Stimulated activated naive B cell treated with anti-CD40 and anti-IgM and Interleukin-4, amounts not matched to agents 10 μg/mL and 1 μg/mL and 100 μg/mL, for 72 hours (primary cell): ENCODE data around the gene FYN.
A peak's percentile ranks its signal among the peaks of the same experiment; 100 is the strongest.

Experiments
- ATAC-seq, 2 donors: fragments of 150-1000 bp; cut with Tn5 transposase; replicated peaks; 2 replicates each; pipeline ENCODE4 v1.10.0; 2021; ENCODE audit warnings: moderate library complexity in 1 of 2
- DNase-seq: peaks from one replicate; pipeline ENCODE4 v3.0.0; 2021
- H3K27ac Mint-ChIP-seq: one replicate; pipeline ENCODE4 v1.8.0; 2022; ENCODE audit warnings: mild to moderate bottlenecking, mixed read lengths
- H3K27me3 Mint-ChIP-seq, 2 donors: one replicate each; pipeline ENCODE4 v1.8.0; 2022; ENCODE audit warnings: mixed read lengths in 2 of 2
- H3K36me3 Mint-ChIP-seq, 2 donors: one replicate each; pipeline ENCODE4 v1.8.0; 2022; ENCODE audit warnings: mixed read lengths in 2 of 2, mild to moderate bottlenecking in 1 of 2
- H3K4me1 Mint-ChIP-seq, 2 donors: one replicate each; pipeline ENCODE4 v1.8.0; 2022; ENCODE audit warnings: mixed read lengths in 2 of 2, mild to moderate bottlenecking in 1 of 2
- H3K4me3 Mint-ChIP-seq, 2 donors: one replicate each; pipeline ENCODE4 v1.8.0; 2022; ENCODE audit warnings: mild to moderate bottlenecking in 2 of 2, mixed read lengths in 2 of 2, moderate library complexity in 1 of 2
- H3K9me3 Mint-ChIP-seq, 2 donors: one replicate each; pipeline ENCODE4 v1.8.0; 2022; ENCODE audit warnings: mixed read lengths in 2 of 2, mild to moderate bottlenecking in 1 of 2

Gene FYN

DNA sequence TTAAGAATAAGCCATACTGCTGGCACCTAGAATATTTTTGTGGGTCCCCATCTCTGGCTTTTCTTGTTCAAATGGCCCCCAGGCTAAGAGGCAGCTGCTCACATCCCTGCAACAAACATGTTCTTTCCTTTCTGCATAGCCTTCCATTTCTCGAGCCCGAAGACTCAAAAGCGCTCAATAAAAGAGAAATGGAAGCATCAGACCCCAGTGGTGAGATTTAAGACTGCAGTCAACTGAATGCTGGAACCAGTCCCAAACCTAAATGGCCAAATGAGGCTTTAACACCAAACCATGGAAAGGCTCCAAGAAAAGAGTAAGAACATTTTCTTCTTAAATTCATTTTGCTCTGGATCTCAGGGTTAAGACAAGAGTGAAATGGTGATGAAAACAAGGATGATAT is 145.4 kb downstream of the FYN start:
- Mint-ChIP-seq H3K4me3 (no peak overlapping the region), H3K27me3 (no peaks in the 10 kb centered on the region), H3K4me1 (peaks cover 46 to 55% of the 10 kb centered on the region in 2 donors), H3K9me3 (no peaks in the 10 kb centered on the region), H3K36me3 (peaks cover 24 to 47% of the 10 kb centered on the region in 2 donors), H3K27ac (no peak overlapping the region)
- no peak for DNase-seq
- ATAC-seq = no peak

DNA sequence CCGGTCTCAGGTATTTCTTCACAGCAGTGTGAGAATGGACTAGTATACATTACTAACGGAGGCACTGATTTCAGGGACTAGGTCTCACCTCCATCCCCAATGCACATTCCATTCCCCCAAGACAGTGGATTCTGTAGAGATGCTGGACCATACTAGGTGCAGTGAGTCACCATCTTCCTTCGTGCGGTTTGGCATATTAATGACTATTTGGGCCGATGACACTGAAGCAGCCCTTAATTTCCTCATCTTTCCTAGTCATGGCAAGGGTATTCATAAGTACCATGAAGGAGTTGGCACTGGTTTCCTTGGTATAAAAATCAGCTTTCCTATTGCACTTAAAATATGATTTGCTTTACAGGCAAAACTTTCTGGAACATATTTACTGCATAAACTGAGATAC is 146.2 kb downstream of the FYN start:
- Mint-ChIP-seq H3K4me1 (peaks cover 45 to 57% of the 10 kb centered on the region in 2 donors), H3K27ac (no peak overlapping the region), H3K9me3 (no peaks in the 10 kb centered on the region), H3K4me3 (no peak overlapping the region), H3K27me3 (no peaks in the 10 kb centered on the region), H3K36me3 (peaks cover 19 to 39% of the 10 kb centered on the region in 2 donors)
- ATAC-seq (no peak), DNase-seq (no peak)

DNA sequence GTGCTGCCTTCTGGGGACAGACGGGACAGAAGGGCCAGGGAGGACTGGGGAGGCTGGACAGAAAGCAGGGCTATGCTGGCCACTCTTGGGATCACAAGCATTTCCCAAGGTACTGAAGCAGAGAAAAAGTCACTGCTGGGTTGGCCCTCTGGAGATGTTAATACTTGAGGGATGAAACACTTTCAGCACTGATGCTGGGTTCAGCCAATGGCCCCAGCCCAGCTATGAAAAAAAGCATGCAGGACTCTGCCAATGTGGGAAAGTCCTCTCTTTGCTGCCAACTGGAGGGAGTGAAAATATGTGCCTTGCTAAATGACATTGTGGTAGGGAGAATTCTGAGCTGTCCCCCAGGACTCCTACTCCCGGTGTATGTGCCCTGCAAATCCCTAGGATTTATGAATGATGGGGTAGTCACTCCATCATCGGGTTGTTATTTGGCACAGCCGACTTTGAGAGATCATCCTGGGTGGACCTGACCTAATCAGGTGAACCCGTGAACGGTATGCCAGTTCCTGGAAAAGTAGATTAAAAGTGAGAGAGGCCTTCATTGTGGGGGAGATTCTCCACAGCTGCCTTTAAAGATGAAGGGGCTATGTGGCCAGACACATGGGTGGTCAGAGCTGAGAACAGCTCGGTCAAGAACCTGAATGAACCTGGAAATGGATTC is 147.7 kb downstream of the FYN start:
- Mint-ChIP-seq H3K4me3 (no peak overlapping the region), H3K36me3 (peaks cover 22 to 40% of the 10 kb centered on the region in 2 donors), H3K4me1 (peaks cover 41 to 54% of the 10 kb centered on the region in 2 donors), H3K27ac (no peak overlapping the region), H3K9me3 (no peaks in the 10 kb centered on the region), H3K27me3 (no peaks in the 10 kb centered on the region)
- ATAC-seq (no peak), DNase-seq (no peak)

DNA sequence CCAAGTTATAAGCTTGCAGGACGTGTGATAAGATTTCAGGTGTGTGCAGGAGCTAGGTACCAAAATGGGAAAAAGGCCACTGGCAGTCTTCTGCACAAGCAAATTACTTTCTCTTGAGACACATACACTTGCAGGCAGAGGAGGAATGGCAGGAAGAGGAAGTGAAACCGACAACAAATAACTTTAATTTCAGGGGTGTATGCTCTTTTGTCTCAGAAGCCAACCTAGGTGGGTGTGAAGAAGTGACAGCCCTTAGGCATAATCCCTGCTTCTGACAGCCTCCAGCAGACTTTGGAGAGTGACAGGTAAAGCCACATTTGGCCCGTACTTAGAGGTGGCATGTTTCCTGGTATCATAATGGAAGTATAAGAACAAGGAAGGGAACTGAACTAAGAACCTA is 148.7 kb downstream of the FYN start:
- Mint-ChIP-seq H3K4me1 (peaks cover 34 to 45% of the 10 kb centered on the region in 2 donors), H3K27ac (peak overlapping the region; percentile 66), H3K9me3 (no peaks in the 10 kb centered on the region), H3K4me3 (peak overlapping the region; percentile 61 to 63), H3K36me3 (peaks cover 20 to 37% of the 10 kb centered on the region in 2 donors), H3K27me3 (no peaks in the 10 kb centered on the region)
- peak; percentile 32 for DNase-seq
- peak; percentile 96 to 99 for ATAC-seq

DNA sequence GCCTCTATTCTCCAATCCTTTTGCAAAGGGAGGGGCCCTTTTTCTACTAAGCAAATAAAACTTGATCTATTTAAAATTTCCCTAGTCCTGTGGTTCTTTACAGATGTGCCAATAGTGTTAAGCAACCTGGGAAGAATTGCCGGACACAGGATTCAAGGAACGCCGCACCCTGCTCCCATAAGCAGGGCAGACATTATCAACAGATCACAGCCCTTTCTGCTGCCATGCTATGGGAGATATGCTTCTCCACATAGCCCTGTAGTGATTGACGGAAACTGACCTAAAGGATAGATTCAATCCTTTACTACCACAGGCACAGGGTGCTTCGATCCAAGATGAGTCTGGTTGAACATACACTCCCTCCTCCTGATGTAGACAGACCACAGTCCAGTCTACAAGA is 149.2 kb downstream of the FYN start:
- Mint-ChIP-seq H3K27me3 (no peaks in the 10 kb centered on the region), H3K4me3 (peak overlapping the region; percentile 61 to 63), H3K4me1 (peaks cover 34 to 45% of the 10 kb centered on the region in 2 donors), H3K36me3 (peaks cover 23 to 41% of the 10 kb centered on the region in 2 donors), H3K27ac (no peak overlapping the region), H3K9me3 (no peaks in the 10 kb centered on the region)
- DNase-seq (no peak), ATAC-seq (peak; percentile 48 to 54)

DNA sequence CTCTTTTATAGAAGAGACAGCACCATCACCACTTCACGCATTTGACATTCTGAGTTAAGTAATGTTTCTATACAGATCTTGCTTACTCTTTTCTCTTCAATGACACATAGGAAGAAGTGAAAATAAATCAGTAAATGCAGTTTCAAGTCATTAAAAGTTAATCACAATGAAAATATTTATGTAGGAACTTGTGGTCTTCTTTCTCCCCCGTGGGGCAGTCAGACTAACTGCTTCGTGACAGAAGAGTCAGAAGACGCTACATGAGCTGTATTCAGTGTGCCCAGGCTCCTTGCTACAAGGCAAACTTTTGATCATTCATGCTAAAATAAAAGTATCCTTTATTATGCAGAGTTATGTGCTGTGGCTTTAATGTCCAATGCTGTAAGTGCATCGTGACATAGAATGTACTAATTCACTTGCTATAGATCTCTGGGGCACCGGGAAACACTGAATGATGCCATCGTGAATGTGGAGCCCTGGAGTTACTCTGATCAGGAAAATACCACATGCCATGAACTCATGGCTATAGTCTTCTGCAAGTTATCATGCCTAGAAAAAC is 149.8 kb downstream of the FYN start:
- Mint-ChIP-seq H3K9me3 (no peaks in the 10 kb centered on the region), H3K4me1 (peaks cover 33 to 45% of the 10 kb centered on the region in 2 donors), H3K27me3 (no peaks in the 10 kb centered on the region), H3K36me3 (peaks cover 25 to 45% of the 10 kb centered on the region in 2 donors), H3K4me3 (no peak overlapping the region), H3K27ac (no peak overlapping the region)
- ATAC-seq (peak in 1 of 2 donors; percentile 52), DNase-seq (no peak)

DNA sequence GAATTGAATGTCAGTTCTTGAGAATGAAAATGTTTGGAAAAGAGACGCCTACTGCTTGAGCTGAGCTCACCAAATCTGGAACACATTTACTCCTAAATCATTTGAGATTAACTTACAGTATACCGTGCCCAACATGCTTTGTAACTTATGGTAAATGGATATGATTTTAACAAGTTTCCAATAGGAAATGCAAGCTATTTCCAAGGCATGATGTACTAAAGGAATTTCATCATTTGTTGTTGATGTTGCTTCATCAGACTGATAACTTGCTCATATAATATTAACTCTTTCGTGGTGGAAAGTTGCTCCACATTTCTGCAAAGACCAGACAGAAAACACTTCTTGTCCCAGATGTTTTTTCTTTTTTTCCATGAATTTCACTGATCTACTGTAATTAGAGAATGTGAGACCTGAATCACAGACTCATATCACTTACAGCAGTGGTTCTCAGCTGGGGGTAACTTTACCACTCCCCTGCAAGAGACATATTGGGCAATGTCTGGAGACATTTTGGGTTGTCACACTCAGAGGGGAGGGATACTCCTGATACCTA is 151.0 kb downstream of the FYN start:
- Mint-ChIP-seq H3K4me3 (no peak overlapping the region), H3K27ac (no peak overlapping the region), H3K4me1 (peaks cover 31 to 45% of the 10 kb centered on the region in 2 donors), H3K9me3 (no peaks in the 10 kb centered on the region), H3K36me3 (peaks cover 25 to 47% of the 10 kb centered on the region in 2 donors), H3K27me3 (no peaks in the 10 kb centered on the region)
- no peak for ATAC-seq
- no peak for DNase-seq

DNA sequence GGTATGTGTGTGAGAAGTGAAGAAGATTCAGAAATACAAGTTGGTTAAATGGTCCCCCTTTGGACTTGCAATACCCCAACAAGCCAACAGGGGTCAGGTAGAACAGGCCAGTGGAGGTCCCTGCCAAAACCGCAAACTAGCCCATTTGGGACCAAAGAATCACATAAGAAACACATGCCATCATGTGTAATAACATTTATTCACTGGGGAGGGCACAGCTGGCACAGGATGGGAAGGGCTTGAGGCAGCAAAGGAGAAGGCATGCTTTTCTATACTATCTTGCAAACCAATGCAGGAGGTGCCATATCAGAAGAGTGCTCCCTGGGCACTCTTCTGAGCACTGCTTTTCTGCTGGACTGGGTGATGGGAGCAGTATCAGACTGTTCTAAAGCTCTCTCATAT is 151.5 kb downstream of the FYN start:
- Mint-ChIP-seq H3K27ac (peak overlapping the region; percentile 81), H3K27me3 (no peaks in the 10 kb centered on the region), H3K36me3 (peaks cover 27 to 44% of the 10 kb centered on the region in 2 donors), H3K4me1 (peaks cover 31 to 45% of the 10 kb centered on the region in 2 donors), H3K9me3 (no peaks in the 10 kb centered on the region), H3K4me3 (no peak overlapping the region)
- ATAC-seq = no peak
- no peak for DNase-seq

DNA sequence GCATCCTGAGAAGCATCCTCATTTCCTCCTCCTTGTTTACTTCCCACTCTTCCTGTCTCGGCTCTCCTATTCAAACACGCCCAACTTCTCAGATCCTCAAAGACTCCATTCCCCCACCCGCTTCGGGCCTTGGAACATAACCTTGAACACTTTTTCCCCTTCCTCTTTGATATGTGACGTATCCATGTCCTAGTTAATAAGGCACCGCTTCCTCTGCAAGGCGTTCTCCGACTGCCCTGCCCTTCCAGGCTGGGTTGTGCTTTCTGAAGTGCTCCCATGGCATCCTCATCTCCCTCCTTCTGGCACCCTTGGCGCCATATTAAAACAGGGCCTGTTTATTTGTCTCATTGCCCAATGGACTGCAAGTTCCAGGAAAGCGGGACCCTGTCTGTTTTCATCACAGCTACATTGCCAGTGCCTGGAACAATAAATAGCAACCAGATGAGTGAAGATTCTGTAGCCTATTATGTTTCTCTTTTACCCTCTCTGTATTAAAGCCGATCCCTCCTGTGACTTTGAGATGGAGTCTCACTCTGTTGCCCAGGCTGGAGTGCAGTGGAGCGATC is 152.2 kb downstream of the FYN start:
- Mint-ChIP-seq H3K36me3 (peaks cover 25 to 38% of the 10 kb centered on the region in 2 donors), H3K4me1 (peaks cover 28 to 38% of the 10 kb centered on the region in 2 donors)
- ATAC-seq = no peak

DNA sequence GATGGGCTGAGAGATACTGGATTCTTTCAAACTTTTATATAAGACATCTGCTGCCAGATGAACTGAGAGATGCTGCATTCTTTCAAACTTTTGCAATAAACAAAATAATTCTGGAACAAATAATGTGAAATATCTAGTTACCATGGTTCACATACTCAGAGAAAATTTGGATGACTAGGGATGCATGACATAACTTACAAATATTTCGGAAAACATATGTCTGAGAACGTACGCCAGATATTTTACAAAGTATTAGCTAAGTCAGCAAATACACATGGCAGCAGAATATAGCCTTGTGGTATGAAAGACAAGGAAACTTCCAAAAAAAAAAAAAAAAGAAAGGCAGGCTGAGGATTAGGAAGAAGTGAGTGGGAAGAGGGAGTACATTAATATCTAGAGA is 154.3 kb downstream of the FYN start:
- no peak for ATAC-seq
- no peaks in the 10 kb centered on the region for H3K9me3 Mint-ChIP-seq

More for the DNA sequence above, 152.2 kb downstream of the FYN start:
- H3K27ac Mint-ChIP-seq = peak overlapping the region; percentile 54
- H3K27me3 Mint-ChIP-seq = no peaks in the 10 kb centered on the region
- DNase-seq = no peak
- H3K9me3 Mint-ChIP-seq = no peaks in the 10 kb centered on the region
- no peak overlapping the region for H3K4me3 Mint-ChIP-seq

DNA sequence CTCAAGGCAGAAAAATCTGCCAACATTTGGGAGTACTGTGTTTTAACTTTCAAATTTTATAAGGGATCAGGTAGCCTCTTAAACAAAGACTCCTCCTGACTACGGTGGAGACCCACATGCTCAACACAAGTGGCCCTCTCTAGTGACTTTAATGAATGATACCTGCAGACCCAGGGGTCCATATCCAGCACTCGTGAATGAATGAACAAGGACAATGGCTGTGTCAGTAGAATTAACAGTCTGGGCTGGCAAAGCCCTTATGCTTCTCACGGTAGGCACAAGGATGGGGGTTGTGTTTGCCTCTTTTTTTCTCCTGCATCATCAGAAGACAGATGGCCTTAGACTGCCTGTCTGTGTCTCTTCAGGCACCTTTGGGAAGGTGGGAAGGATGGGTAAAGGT is 154.9 kb downstream of the FYN start:
- H3K36me3 Mint-ChIP-seq = peaks cover 20 to 48% of the 10 kb centered on the region in 2 donors

More for the DNA sequence above, 154.3 kb downstream of the FYN start:
- Mint-ChIP-seq H3K27me3 (no peaks in the 10 kb centered on the region), H3K27ac (no peak overlapping the region), H3K4me3 (no peak overlapping the region), H3K4me1 (peaks cover 12 to 19% of the 10 kb centered on the region in 2 donors), H3K36me3 (peaks cover 20 to 43% of the 10 kb centered on the region in 2 donors)
- DNase-seq = no peak

DNA sequence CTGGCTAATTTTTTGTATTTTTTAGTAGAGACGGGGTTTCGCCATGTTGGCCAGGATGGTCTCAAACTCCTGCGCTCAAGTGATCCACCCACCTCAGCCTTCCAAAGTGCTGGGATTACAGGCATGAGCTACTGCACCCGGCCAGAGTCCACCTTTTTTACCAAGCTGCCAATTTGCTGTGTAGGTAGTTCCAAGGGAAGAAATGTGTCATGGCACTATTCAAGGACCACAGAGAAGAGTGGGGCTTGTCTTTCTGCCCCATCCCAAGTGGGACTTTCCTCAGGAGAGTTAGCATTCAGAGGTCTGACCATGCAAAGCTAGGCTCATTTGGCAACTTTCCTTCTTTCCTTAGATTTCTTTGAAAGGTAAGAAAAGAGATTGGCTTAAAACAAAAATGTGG is 155.6 kb downstream of the FYN start:
- peaks cover 24 to 53% of the 10 kb centered on the region in 2 donors for H3K36me3 Mint-ChIP-seq
- ATAC-seq (no peak), DNase-seq (no peak)
- H3K9me3 Mint-ChIP-seq = no peaks in the 10 kb centered on the region
- no peak overlapping the region for H3K4me3 Mint-ChIP-seq
- no peaks in the 10 kb centered on the region for H3K27me3 Mint-ChIP-seq
- peaks cover 9 to 15% of the 10 kb centered on the region in 2 donors for H3K4me1 Mint-ChIP-seq
- no peak overlapping the region for H3K27ac Mint-ChIP-seq

More for the DNA sequence above, 154.9 kb downstream of the FYN start:
- DNase-seq (no peak), ATAC-seq (no peak)
- Mint-ChIP-seq H3K27ac (no peak overlapping the region), H3K27me3 (no peaks in the 10 kb centered on the region), H3K9me3 (no peaks in the 10 kb centered on the region), H3K4me3 (no peak overlapping the region), H3K4me1 (peaks cover 12 to 19% of the 10 kb centered on the region in 2 donors)

DNA sequence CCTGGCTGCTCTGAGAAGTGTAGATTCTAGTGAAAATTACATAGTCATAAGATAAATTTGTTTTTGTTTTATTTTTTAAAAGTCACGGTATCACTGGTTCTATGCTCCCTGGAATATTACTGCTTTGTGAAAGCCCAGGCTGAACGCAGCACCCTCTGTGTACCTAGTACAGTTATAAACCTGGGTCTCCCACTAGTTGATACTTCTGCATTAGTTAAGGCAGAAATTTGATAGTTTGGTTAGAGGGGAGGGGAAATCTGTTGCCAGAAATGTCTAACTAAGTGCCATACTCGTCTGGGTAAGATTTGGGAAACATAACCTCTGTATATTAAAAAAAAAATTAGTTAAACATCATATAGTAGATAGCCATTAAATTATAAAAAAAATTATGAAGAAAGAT is 156.9 kb downstream of the FYN start:
- H3K36me3 Mint-ChIP-seq = peaks cover 27 to 59% of the 10 kb centered on the region in 2 donors
- H3K4me3 Mint-ChIP-seq = no peak overlapping the region
- H3K9me3 Mint-ChIP-seq = no peaks in the 10 kb centered on the region
- no peak for ATAC-seq
- H3K4me1 Mint-ChIP-seq = peaks cover 5% of the 10 kb centered on the region in 2 donors
- no peaks in the 10 kb centered on the region for H3K27me3 Mint-ChIP-seq
- no peak for DNase-seq
- H3K27ac Mint-ChIP-seq = no peak overlapping the region

DNA sequence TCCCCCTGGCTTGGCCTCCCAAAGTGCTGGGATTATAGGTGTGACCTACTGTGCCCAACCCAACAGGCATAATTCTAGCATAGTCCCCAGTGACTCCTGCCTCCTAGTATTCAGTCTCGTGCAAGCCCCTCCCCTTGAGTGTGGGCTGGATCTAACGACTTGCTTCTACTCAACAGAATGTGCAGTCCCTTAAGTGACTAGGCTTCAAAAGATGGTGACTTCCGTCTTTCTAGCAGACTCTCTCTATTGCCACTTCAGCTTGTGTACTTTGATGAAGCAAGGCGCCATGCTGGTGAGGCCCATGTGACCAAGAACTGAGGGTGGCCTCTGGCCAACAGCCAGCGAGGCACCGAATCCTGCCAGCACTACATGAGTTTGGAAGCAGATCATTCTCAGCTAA is 157.9 kb downstream of the FYN start:
- no peak overlapping the region for H3K27ac Mint-ChIP-seq
- peaks cover 0 to 1% of the 10 kb centered on the region in 2 donors for H3K4me1 Mint-ChIP-seq
- DNase-seq (no peak), ATAC-seq (no peak)
- no peak overlapping the region for H3K4me3 Mint-ChIP-seq
- no peaks in the 10 kb centered on the region for H3K9me3 Mint-ChIP-seq
- peaks cover 26 to 53% of the 10 kb centered on the region in 2 donors for H3K36me3 Mint-ChIP-seq
- H3K27me3 Mint-ChIP-seq = no peaks in the 10 kb centered on the region
